HG02938 (cell line): ENCODE results near the gene JPH2.
"Not testable (repeated sequence)": the region's sequence is repeated elsewhere in the genome, so short reads cannot be mapped to it uniquely, and the experiment has no call there.

Experiments used
- ATAC-seq: cut with Tn5 transposase; IDR thresholded peaks from one replicate; pipeline ENCODE4 v1.9.1; 2021; ENCODE audit warnings: mild to moderate bottlenecking, moderate library complexity; ENCODE audit not compliant: unreplicated experiment

The JPH2 gene

GRCh38 chr20:44159711-44160110, 27.3 kb downstream of the JPH2 start:
- no peak for ATAC-seq

- ATAC-seq: no peak
Measured at GRCh38 chr20:44159125-44159524, 27.9 kb downstream of the JPH2 start.

- ATAC-seq: no peak
Measured at GRCh38 chr20:44157061-44157460, 29.9 kb downstream of the JPH2 start.

- no peak for ATAC-seq
Measured at GRCh38 chr20:44154521-44155001, 32.4 kb downstream of the JPH2 start.

GRCh38 chr20:44153636-44154043, 33.3 kb downstream of the JPH2 start:
- no peak for ATAC-seq

GRCh38 chr20:44151621-44152416, 35.2 kb downstream of the JPH2 start:
- no peak for ATAC-seq

GRCh38 chr20:44146272-44146671, 40.7 kb downstream of the JPH2 start:
- no peak for ATAC-seq

GRCh38 chr20:44145131-44145775, 41.7 kb downstream of the JPH2 start:
- no peak for ATAC-seq

GRCh38 chr20:44143936-44144335, 43.1 kb downstream of the JPH2 start:
- no peak for ATAC-seq

- no peak for ATAC-seq
Measured at GRCh38 chr20:44142413-44142812, 44.6 kb downstream of the JPH2 start.

GRCh38 chr20:44141873-44142272, 45.1 kb downstream of the JPH2 start:
- ATAC-seq: no peak

GRCh38 chr20:44138867-44139266, 48.1 kb downstream of the JPH2 start:
- no peak for ATAC-seq

- no peak for ATAC-seq
Measured at GRCh38 chr20:44137266-44137801, 49.7 kb downstream of the JPH2 start.

GRCh38 chr20:44136579-44137265, 50.3 kb downstream of the JPH2 start:
- ATAC-seq: no peak

- no peak for ATAC-seq
Measured at GRCh38 chr20:44135417-44136204, 51.4 kb downstream of the JPH2 start.

GRCh38 chr20:44135012-44135412, 52.0 kb downstream of the JPH2 start:
- no peak for ATAC-seq

- no peak for ATAC-seq
Measured at GRCh38 chr20:44133424-44133823, 53.6 kb downstream of the JPH2 start.

GRCh38 chr20:44131704-44132103, 55.3 kb downstream of the JPH2 start:
- no peak for ATAC-seq

- no peak for ATAC-seq
Measured at GRCh38 chr20:44129911-44130718, 56.9 kb downstream of the JPH2 start.

GRCh38 chr20:44129300-44129699, 57.7 kb downstream of the JPH2 start:
- ATAC-seq: not testable (repeated sequence)
